Activated CD4-positive, alpha-beta T cell treated with anti-CD3 and anti-CD28 coated beads, Interleukin-2, Interleukin-4, amounts not matched to agents 100 ng/mL and 50 ng/mL, durations not matched to agents 16 hours and 8 hours (primary cell): ENCODE measurements around the gene RASA3.

Source experiments
- DNase-seq: peaks from one replicate; pipeline ENCODE4 v3.0.0-alpha.2; 2020; ENCODE audit warnings: low spot score

Gene RASA3

GRCh38 chr13:114054264-114054663 lies 78.2 kb downstream of the RASA3 start:
- no peak for DNase-seq

- no peak for DNase-seq
Observed at GRCh38 chr13:114053026-114053425, 79.4 kb downstream of the RASA3 start.

DNA sequence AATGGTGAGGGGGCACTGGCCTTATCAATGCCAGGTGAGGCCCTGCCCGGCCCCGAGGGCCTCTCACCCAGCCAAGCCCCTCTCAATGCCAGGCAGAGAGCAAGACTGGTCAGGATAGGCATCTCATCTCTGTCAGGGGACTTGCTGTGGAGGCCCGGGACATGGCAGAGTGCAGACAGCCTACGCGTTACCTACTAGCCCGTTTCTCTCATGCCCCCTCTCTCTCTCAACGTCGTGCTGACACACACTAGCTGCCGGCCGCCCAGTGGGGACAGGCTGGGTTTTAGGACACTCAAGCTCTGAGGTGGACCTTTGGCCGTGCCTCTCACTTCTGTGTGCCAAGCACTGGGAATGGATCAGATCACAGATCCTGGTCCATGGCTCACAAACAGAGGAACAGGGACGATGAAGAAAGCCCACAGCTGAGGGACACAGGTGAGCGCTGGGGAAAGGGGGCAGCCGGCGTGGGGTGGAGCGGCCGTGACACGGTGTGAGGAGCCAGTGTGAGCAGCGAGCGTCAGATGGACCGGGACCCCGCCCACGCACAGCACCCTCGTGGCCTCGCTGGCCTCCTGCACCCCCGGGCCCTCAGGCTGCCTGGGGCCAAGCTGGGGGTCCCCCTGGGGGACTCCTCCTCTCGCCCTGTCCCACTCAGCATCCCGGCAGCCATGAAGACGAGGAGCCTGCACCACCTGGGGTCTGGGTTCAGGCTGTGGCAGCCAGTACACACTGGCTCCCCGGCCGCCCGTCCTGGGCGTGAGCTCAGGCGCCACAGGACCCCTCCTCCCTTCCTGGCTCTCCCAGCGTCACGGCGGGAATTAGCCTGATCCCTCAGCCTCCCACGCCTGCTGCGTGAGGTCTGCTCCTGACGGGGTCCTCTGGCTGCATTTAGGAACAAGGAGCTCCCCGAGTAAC lies 81.6 kb downstream of the RASA3 start:
- DNase-seq: no peak

GRCh38 chr13:114049626-114050101 lies 82.8 kb downstream of the RASA3 start:
- DNase-seq: no peak

DNA sequence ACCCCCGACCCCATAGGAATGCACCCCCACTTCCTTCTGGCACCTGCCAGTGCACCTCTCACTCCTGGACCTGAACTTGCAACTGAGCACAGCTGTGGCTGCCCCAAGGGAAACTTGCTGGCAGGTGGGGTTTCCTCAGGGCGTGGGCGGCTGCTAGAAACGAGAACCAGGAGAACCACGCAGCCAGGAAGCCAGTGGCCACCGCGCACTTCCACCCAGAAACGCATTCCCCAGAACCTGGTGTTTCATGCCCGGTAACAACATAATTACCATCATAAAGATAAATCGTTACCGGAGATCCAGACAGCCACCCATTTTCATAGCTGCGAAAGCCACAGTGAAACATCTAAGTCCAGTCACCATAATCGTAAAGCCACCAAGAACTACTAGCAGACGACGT lies 83.4 kb downstream of the RASA3 start:
- no peak for DNase-seq

DNA sequence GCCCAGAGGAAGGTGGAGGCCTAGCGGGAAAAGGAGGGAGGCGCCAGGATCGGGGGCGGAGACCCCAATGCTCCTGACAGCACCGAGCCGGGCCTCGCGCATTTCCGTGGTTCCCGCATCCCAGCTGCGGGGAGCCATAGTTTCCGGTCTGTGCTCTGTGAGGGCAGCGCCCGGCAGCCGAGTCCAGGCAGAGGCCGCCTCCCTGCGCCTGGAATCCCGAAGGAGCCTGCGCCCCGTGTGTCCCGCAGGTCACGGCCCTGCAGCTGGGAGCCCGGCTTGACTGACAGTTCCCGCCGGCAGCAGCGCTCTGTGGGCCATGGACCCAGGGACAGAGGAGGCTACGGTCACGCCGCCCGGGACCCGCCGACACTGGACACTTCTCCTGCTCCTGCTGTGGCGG lies 84.0 kb downstream of the RASA3 start:
- no peak for DNase-seq

DNA sequence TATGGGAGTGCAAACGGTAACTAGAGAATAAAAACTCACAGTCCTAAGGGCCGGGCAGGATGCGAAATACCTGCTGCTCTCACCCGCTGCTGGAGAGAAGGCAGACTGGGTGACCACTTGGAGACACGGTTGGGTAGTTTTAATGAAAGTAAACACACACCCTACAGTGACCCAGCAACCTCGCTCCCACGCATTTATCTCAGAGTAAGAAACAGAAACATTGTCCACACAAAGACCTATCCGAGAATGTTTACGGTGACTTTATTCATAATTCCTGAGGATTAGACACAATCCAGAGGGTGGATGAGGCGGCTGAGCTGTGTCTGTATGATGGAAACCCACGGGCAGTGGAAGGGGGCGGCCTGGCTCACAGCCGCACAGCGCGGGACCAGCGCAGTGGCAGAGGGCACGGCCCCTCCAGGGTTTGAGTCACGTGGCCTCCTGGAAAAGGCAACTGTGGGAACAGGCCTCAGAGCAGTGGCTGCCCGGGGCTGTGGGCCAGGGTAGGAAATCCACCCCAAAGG lies 85.0 kb downstream of the RASA3 start:
- DNase-seq: no peak

DNA sequence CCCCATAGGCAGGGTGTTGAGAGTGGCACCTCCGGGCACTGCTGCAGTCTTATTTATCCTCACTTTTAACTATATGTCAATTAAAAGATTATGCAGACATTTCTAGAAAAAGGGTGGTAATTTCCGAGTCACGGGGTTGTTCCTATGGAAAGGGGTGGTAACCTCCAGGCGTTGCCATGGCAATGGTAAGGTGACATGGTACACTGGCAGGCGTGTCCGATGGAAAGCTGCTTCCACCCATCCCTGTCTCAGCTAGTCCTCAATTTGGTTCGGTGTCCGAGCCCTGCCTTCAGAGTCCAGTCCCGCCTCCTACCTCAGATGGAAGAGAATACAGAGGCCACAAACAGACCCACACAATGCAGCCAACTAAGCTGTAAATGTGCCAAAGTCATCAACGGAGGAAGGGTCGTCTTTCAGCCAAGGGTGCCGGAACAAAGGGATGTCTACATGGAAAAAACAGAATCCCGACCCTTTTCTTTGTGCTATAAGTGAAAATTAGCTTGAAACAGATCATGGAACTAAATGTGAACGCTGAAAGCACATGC lies 85.9 kb downstream of the RASA3 start:
- DNase-seq: no peak

- no peak for DNase-seq
Observed at GRCh38 chr13:114045113-114045735, 87.2 kb downstream of the RASA3 start.

GRCh38 chr13:114044486-114044885 lies 87.9 kb downstream of the RASA3 start:
- no peak for DNase-seq

DNA sequence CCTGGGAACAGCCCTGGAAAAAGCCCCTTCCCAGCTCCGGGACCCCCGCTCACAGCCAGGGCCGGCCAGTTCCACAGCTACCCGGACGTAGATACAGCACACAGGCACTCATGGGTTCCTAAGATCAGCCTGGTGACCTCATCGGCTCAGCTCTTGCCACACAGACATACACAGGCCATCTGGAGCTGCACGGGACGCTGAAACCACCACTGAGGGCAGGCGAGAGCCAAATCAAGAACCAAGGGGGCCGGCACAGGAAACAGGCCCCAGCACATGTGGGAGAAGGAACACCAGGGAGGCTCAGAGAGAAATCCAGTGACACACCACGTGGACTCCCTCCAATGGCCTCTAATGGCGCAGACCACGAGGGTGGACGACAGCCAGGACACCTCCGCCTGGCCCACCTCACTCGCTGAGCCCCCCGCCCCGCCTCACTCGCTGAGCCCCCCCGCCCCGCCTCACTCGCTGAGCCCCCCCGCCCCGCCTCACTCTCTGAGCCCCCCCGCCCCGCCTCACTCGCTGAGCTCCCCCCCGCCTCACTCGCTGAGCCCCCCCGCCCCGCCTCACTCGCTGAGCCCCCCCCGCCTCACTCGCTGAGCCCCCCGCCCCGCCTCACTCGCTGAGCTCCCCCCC lies 88.9 kb downstream of the RASA3 start:
- DNase-seq: no peak

- no peak for DNase-seq
Observed at GRCh38 chr13:114042066-114042815, 90.2 kb downstream of the RASA3 start.

DNA sequence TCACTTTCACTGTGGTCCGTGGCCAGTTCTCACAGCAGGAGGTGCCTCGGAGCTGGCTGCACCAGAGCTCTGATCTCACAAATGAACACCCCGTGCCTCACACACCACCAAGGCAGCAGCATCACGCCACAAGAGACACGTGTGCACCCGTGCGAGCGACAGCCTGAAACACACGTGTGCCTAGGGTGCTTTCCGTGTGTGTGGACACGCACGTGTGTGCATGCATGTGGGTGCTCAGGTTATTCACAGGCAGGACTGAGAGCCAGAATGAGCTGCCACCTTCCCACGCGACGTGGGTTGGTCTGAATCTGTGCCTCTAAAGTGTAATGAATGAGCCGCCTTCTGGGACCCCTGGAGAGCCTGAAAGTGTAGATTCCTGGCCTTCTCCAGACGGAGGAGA lies 90.9 kb downstream of the RASA3 start:
- DNase-seq: no peak

DNA sequence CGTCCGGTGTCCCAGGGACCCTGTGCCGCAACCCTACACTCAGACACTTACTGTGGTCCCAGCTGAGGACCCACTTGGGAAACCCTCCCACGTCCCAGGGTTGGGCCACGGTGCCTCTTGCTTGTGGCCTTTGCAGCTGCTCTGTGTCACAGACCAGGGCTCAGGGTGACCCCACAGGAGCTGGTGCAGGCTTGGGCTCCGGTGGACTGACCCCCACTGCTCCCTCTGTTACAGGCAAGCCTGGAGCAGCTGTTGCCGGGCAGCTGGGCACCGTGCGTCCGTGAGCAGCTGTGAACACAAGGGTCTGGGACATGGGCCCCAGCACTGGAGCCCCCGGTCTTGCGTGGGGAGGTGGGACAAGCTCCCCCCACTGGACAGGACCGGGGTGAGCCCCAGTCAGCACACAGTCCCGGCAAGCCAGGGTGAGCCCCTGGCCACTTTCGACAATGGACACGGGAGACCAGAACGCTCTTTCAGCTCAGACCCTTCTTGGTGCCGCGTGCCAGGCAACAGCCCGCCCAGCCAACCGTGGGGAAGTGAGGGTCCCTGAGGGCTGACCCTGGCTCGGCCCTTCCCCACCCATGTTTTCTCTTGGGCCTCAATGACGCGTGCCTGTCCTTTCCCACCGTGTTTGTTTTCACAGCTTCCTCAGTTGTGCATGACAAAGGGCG lies 92.8 kb downstream of the RASA3 start:
- DNase-seq: no peak

DNA sequence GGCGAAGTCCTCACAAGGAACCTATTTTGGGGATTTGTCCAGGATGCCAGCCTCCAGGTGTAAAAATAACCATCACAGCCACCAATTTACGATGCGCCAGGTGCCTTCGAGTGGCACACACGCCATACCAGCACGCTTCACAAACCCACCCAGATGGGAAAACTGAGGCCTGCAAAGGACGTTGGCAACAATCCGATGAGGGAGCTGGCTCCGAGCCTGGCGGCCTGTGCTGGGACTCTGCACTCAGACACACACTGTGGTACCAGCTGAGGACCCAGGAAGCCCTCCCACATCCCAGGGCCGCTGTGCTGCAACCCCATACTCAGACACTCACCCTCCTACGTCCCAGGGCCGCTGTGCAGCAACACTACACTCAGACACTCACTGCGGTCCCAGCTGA lies 93.5 kb downstream of the RASA3 start:
- DNase-seq: no peak

GRCh38 chr13:114038211-114038613 lies 94.2 kb downstream of the RASA3 start:
- DNase-seq: no peak

DNA sequence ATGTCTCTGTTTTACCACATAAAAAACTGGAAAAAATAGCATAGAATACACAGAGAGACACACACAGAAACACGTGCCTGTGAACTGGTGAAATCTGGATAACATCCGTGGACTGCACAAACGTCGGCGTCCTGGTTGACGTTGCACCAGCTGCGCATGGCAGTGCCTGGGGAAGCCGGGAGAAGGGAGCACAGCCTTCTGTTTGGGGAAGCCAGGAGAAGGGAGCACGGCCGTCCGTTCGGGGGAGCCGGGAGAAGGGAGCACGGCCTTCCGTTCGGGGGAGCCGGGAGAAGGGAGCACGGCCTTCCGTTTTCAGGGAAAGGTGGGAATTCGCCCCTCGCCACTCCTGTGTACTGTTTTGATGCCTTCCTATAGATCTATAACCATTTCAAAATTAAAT lies 94.7 kb downstream of the RASA3 start:
- no peak for DNase-seq

GRCh38 chr13:114035583-114036531 lies 96.6 kb downstream of the RASA3 start:
- no peak for DNase-seq

GRCh38 chr13:114035186-114035582 lies 97.2 kb downstream of the RASA3 start:
- DNase-seq: no peak

DNA sequence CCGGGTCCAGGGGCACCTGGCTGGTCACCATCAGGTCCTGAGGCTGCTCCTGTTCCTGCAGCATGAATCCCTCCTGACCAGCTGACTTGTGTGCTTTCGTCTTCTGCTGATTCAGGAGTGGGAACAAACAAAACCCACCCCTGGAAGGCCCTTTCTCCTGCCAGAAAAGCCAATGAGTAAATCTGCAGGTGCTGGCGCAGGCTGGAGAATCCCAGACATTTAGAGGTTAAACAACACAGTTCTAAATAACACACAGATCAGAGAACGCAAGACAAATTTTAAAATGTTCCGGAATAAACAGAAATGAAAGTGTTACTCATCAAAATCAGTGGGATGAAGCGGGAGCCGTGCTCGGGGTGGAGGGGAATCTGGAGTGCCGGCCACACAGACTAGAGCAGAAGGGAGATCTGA lies 97.9 kb downstream of the RASA3 start:
- no peak for DNase-seq
